Measurements from ENCODE around the gene HAUS5. TPM values are rescaled to one million over a fixed set of nuclear protein-coding genes. Genes with fewer than 3 reads are reported as not detected.
"Not testable (repeated sequence)": the region's sequence is repeated elsewhere in the genome, so short reads cannot be mapped to it uniquely, and the experiment has no call there.

HAUS5 gene
- total and polyA plus RNA-seq, 10 donors = 10.3 to 24.4 (median 18.6) TPM

DNA sequence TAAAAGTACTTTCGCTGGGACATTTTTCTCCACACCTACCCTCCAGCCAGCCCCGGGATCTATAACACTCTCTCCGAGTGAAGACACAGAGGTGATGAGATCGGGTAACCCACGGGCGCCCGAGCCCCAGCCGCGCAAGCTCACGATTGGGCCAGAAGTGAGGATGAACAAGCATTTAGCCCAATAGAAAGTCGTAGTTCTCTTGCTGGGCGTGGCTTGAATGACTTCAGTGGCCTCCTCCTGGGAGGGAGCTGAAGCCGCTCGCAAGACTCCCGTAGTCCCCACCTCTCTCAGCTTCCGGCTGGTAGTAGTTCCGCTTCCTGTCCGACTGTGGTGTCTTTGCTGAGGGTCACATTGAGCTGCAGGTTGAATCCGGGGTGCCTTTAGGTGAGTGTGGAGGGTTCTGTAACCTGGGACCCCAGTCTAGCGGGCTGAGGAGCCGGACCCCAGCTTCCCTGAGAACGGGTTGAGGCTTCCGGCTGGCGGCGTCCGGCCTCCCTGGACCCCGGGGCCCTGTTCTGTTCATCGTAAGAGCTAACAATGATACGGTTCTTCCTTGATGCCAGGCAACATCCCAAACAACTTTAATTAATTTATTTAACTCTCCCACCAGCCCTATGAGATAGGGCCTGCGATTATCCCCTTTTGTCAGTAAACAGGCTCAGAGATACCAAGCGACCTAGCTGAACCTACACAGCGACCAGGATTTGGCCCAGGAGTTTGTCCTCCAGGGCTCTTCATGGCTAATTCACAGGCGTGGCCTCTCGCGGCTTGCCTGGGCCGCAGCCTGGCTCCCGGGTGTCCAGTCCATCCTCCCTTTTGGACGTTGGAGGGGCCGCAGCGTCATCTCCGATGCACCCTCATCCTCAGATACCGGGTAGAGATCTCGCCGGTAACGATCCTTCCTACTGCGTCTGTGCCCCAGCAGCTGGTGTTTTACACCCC lies 35.8 kb downstream of the HAUS5 start, which contains the start of gene COX6B1:
COX6B1 (plus strand) TSS at position 307 of the 945 bp plus-strand sequence. CDS start 2,921 bp downstream, outside the sequence.
- peak within 1 kb of the TSS; percentile 56 to 93 (median 87) for H3K27ac ChIP-seq
- 0 to 1% (median 0%) methylated on average over 41 to 46 of the region's 46 CpGs for WGBS, 5 donors
- intact Hi-C loops (cut with DNase I; ENCODE audit: low total_unique reads) = no loop called here
- peaks cover 0 to 36% (median 24%) of the 10 kb centered on the region in 6 donors for H3K36me3 ChIP-seq
- H3K27me3 ChIP-seq (replicated peaks in 1 of 7) = no peaks in the 10 kb centered on the region
- H3K4me3 ChIP-seq = peak within 1 kb of the TSS; percentile 64 to 84 (median 81)
- peaks cover 10 to 75% (median 50%) of the 10 kb centered on the region in 6 donors for H3K4me1 ChIP-seq
- TF ChIP-seq POLR2AphosphoS5 (IDR thresholded peaks at IDR 0.05) (peak; percentile 83 to 94 (median 86)), CTCF (IDR thresholded peaks at IDR 0.05 in 8 of 11, conservative IDR thresholded peaks at IDR 0.05 in 3 of 11) (peak in 2 of 11 experiments; percentile 20 to 27), POLR2A (IDR thresholded peaks at IDR 0.05) (peak in 1 of 3 donors; percentile 53)
- H3K9me3 ChIP-seq = no peaks in the 10 kb centered on the region
- peak; percentile 97 for DNase-seq

GRCh38 chr19:35650581-35650980 lies 38.0 kb downstream of the HAUS5 start:
- DNase-seq = no peak
- Histone ChIP-seq H3K36me3 (peaks cover 2 to 59% (median 47%) of the 10 kb centered on the region in 6 donors), H3K4me3 (no peak overlapping the region), H3K9me3 (no peaks in the 10 kb centered on the region), H3K27ac (no peak overlapping the region), H3K27me3 (replicated peaks in 1 of 7) (no peaks in the 10 kb centered on the region), H3K4me1 (peaks cover 10 to 52% (median 32%) of the 10 kb centered on the region in 6 donors)
- intact Hi-C loops (cut with DNase I; ENCODE audit: low total_unique reads) = no loop called here
- TF ChIP-seq CTCF (IDR thresholded peaks at IDR 0.05 in 8 of 11, conservative IDR thresholded peaks at IDR 0.05 in 3 of 11) (no peak), POLR2AphosphoS5 (IDR thresholded peaks at IDR 0.05) (no peak), POLR2A (IDR thresholded peaks at IDR 0.05) (no peak)
- WGBS, 5 donors = 42 to 60% (median 51%) methylated on average over 9 of the region's 9 CpGs

DNA sequence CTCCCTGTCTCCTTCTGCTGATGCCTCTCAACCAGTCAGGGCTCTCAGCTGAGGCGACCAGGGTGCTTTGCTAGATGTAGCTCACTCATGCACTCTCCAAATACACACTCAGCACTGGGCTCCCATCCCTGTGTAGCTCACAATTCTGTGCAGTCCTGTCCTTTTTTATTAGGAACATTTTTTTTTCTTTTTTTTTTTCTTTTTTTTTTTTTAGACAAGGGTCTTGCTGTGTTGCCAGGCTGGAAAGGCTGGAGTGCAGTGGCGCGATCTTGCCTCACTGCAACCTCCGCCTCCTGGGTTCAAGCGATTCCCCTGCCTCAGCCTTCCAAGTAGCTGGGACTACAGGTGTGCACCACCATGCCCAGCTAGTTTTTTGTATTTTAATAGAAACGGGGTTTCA lies 42.3 kb downstream of the HAUS5 start:
- DNase-seq; H3K27me3 ChIP-seq (replicated peaks in 1 of 7); H3K27ac ChIP-seq; intact Hi-C loops (cut with DNase I; ENCODE audit: low total_unique reads); H3K9me3 ChIP-seq; H3K4me3 ChIP-seq: not testable (repeated sequence)
- WGBS, 5 donors = 87 to 99% (median 95%) methylated on average over 6 of the region's 6 CpGs
- peaks cover 2 to 100% (median 88%) of the 10 kb centered on the region in 6 donors for H3K36me3 ChIP-seq
- peaks cover 2 to 21% (median 13%) of the 10 kb centered on the region in 6 donors for H3K4me1 ChIP-seq

GRCh38 chr19:35655600-35655999 lies 43.1 kb downstream of the HAUS5 start:
- Histone ChIP-seq H3K9me3 (no peaks in the 10 kb centered on the region), H3K27ac (no peak overlapping the region), H3K36me3 (peaks cover 2 to 100% (median 93%) of the 10 kb centered on the region in 6 donors), H3K4me1 (peaks cover 0 to 14% (median 5%) of the 10 kb centered on the region in 6 donors), H3K4me3 (no peak overlapping the region), H3K27me3 (replicated peaks in 1 of 7) (no peaks in the 10 kb centered on the region)
- no peak for DNase-seq
- WGBS, 5 donors = 78 to 99% (median 97%) methylated on average over 4 of the region's 4 CpGs
- intact Hi-C loops (cut with DNase I; ENCODE audit: low total_unique reads) = no loop called here
- TF ChIP-seq POLR2AphosphoS5 (IDR thresholded peaks at IDR 0.05) = no peak
- no peak for TF ChIP-seq POLR2A (IDR thresholded peaks at IDR 0.05)
- no peak for TF ChIP-seq CTCF (IDR thresholded peaks at IDR 0.05 in 8 of 11, conservative IDR thresholded peaks at IDR 0.05 in 3 of 11)
